Neural crest cell (in vitro differentiated cells): ENCODE results near the gene SENP3. TPM values are rescaled to one million over a fixed set of nuclear protein-coding genes. Genes with fewer than 3 reads are reported as not detected.
"Not testable (repeated sequence)": the region's sequence is repeated elsewhere in the genome, so short reads cannot be mapped to it uniquely, and the experiment has no call there.

ENCODE experiments used
- DNase-seq: peaks from one replicate; pipeline ENCODE4 v3.0.0; 2021; ENCODE audit warnings: low read depth, mixed read lengths, low spot score
- H3K27ac Mint-ChIP-seq: one replicate; pipeline ENCODE4 v1.8.0; 2021; ENCODE audit warnings: mild to moderate bottlenecking, mixed read lengths; ENCODE audit not compliant: unreplicated experiment
- H3K27me3 Mint-ChIP-seq: 2 replicates; pipeline ENCODE4 v1.8.0; 2021; ENCODE audit warnings: low read depth, mild to moderate bottlenecking, mixed read lengths
- H3K36me3 Mint-ChIP-seq: 2 replicates; pipeline ENCODE4 v1.8.0; 2021; ENCODE audit warnings: low read depth, mild to moderate bottlenecking, mixed read lengths
- H3K4me1 Mint-ChIP-seq: 2 replicates; pipeline ENCODE4 v1.8.0; 2021; ENCODE audit warnings: mixed read lengths
- H3K4me3 Mint-ChIP-seq: one replicate; pipeline ENCODE4 v1.8.0; 2021; ENCODE audit warnings: mild to moderate bottlenecking, mixed read lengths
- H3K9me3 Mint-ChIP-seq: 2 replicates; pipeline ENCODE4 v1.8.0; 2021; ENCODE audit warnings: mixed read lengths
- total RNA-seq: library from RNA; stranded (reverse); gene quantifications from 2 replicates; pipeline ENCODE4 v1.2.1, GENCODE V29; 2021
- TF ChIP-seq, protein P1 (sequence below): fragments of 200-600 bp; sonication (generic); conservative IDR thresholded peaks from 2 replicates; pipeline ENCODE4 v1.5.0; 2021; ENCODE audit warnings: antibody characterized with exemption, mild to moderate bottlenecking

The SENP3 gene
- total RNA-seq, 1 donor from 2014 or later = 83.7 TPM

DNA sequence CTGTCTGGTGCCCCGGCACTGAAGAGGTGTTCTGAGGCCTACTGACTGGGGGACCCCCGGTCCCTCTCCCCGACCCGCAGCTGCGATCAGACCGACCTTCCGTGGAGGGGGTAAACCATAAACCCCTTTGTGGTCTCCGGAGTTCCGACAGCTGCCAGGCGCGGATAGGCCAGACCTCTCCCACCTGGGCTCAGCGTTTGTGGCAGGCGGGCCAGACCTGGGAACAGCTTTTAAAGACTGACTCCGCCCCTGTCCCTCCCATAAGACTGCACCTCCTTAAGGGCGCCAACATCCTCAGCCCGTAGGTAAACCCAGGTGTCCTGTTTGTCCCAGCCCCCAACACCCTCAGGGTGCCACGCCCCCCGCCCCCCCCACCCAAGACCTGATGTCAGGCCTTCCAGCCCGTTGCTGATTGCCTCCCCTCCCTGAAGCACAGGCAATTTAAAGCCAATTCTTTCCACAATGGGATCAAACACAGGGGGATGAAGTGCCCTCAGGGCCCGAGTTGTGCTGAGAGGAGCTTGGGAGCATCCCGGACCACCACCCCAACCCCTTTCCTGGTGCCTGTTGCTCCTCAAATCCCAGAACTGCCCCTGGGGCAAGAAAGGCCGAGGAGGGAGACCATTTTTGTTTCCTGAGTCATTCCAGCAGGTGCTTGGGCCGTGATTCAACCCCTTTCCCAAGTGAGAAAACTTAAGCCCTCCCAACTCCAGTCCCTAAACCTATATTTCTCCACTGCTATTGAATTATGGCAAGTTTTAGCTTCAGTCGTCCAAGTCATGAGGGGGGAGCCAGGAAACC is 28.4 kb downstream of the SENP3 start, which contains the start of gene SOX15:
Gene SOX15 (minus strand): TSS at position 204 of the 801 bp plus-strand sequence. CDS start 418 bp downstream, outside the sequence.
- Mint-ChIP-seq H3K4me1 (peaks cover 6% of the 10 kb centered on the region), H3K4me3 (peak within 1 kb of the TSS; percentile 75), H3K27me3 (peaks cover 6% of the 10 kb centered on the region), H3K36me3 (peaks cover 20% of the 10 kb centered on the region), H3K27ac (peak within 1 kb of the TSS; percentile 59), H3K9me3 (no peaks in the 10 kb centered on the region)
- TF ChIP-seq, protein P1, sequence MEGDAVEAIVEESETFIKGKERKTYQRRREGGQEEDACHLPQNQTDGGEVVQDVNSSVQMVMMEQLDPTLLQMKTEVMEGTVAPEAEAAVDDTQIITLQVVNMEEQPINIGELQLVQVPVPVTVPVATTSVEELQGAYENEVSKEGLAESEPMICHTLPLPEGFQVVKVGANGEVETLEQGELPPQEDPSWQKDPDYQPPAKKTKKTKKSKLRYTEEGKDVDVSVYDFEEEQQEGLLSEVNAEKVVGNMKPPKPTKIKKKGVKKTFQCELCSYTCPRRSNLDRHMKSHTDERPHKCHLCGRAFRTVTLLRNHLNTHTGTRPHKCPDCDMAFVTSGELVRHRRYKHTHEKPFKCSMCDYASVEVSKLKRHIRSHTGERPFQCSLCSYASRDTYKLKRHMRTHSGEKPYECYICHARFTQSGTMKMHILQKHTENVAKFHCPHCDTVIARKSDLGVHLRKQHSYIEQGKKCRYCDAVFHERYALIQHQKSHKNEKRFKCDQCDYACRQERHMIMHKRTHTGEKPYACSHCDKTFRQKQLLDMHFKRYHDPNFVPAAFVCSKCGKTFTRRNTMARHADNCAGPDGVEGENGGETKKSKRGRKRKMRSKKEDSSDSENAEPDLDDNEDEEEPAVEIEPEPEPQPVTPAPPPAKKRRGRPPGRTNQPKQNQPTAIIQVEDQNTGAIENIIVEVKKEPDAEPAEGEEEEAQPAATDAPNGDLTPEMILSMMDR = no peak
- DNase-seq = no peak

DNA sequence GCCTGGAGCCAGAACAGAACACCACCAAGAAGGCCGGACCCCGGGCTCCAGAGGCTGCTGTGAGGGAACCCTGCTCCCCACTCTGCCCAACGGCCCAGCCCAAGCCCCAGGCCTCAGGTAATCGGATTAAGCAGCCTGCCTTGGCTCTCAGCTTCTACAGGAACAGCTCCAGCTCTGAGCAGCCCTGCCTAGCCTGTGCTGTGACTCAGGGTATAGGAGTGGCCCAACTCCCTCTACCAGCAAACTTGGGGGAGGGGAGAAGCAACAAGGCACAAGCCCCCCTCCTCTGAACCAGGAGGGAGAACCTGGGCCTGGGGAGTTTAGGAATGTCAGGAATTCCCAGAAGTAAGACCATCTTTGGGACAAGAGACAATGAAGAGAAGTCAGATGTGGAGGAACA is 29.0 kb downstream of the SENP3 start:
- Mint-ChIP-seq H3K36me3 (peaks cover 22% of the 10 kb centered on the region), H3K27me3 (peaks cover 6% of the 10 kb centered on the region)
- no peak for DNase-seq

DNA sequence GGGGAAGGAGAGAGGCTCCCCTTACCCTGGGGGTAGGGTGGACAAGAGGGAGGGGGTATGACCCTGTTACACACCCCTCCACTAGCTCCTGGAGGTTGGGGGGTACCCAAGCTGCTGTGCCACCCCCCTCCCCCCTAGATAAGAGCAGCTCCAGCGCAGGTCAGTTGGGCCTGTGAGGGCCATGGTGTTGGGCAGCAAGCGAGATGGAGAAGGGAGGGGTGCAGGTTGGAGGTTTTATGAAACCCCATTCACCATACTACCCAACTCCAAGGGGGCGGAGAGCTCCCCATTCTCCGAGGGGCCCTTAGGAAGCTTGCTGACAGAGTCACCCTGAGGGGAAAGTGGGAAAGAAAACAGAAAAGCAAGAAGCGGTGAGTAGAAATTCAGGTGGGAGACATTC is 29.9 kb downstream of the SENP3 start:
- TF ChIP-seq, protein P1 = no peak
- Mint-ChIP-seq H3K27me3 (peaks cover 6% of the 10 kb centered on the region), H3K9me3 (no peaks in the 10 kb centered on the region), H3K4me3 (peak overlapping the region; percentile 41), H3K27ac (peak overlapping the region; percentile 87), H3K4me1 (peaks cover 5% of the 10 kb centered on the region), H3K36me3 (peaks cover 25% of the 10 kb centered on the region)
- DNase-seq = no peak

More for the DNA sequence above, 29.0 kb downstream of the SENP3 start:
- H3K27ac Mint-ChIP-seq = peak overlapping the region; percentile 59
- peaks cover 5% of the 10 kb centered on the region for H3K4me1 Mint-ChIP-seq
- peak overlapping the region; percentile 68 for H3K4me3 Mint-ChIP-seq
- TF ChIP-seq, protein P1 = no peak
- H3K9me3 Mint-ChIP-seq = no peaks in the 10 kb centered on the region

DNA sequence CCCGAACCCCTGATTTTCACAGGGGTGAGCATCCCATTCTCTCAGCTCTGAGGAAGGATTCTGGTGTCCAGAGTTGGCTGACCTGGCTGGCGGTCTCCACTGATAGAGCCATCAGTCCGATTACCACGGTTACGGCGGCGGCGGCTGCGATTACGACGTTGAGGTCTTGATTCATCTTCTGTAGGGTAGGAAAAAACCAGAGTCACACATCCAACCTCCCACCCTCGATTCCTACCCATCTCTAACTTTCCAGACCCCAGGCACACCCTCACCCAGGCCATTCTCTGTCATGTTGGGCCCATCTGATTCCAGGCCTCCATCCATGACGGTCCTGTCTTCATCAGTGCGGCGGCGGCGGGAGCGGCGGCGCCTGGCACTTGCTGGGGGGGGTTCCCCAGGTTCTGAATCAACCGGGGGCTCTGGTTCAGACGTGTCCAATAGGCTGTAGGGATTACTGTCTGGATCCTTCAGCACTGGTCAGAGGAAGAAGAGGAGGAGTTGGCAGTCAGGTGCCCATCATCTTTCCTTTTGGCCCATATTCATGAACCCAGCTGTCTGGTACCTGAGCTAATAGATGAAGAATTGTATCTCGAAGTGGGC is 30.8 kb downstream of the SENP3 start:
- H3K36me3 Mint-ChIP-seq = peaks cover 25% of the 10 kb centered on the region
- TF ChIP-seq, protein P1 = no peak
- H3K9me3 Mint-ChIP-seq = no peaks in the 10 kb centered on the region
- H3K27me3 Mint-ChIP-seq = peaks cover 6% of the 10 kb centered on the region
- peaks cover 5% of the 10 kb centered on the region for H3K4me1 Mint-ChIP-seq
- peak overlapping the region; percentile 41 for H3K4me3 Mint-ChIP-seq
- DNase-seq = no peak
- H3K27ac Mint-ChIP-seq = no peak overlapping the region

DNA sequence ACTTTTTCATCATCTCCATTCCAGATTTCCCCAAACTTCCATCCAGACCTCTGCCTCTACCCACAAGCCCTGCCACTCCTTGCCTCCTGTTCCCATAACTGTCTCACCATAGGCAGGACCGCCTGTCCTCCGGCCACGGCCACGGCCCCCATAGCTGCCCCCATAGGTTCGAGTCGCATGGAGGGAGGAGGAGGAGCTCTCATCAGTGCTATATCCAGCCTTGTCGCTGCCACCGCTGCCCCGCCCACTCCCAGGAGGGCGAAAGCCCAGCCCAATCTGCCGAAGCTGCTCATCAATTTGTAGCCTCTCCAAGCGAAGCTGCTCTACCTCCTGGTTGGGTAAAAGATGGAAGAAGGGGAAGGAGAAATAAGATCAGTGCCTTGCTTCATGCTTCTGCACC is 31.6 kb downstream of the SENP3 start:
- H3K27me3 Mint-ChIP-seq = peaks cover 6% of the 10 kb centered on the region
- H3K4me1 Mint-ChIP-seq = peaks cover 5% of the 10 kb centered on the region
- H3K4me3 Mint-ChIP-seq = peak overlapping the region; percentile 13
- DNase-seq = no peak
- peak overlapping the region; percentile 5 for H3K27ac Mint-ChIP-seq
- H3K36me3 Mint-ChIP-seq = peaks cover 25% of the 10 kb centered on the region
- no peaks in the 10 kb centered on the region for H3K9me3 Mint-ChIP-seq
- TF ChIP-seq, protein P1 = no peak

DNA sequence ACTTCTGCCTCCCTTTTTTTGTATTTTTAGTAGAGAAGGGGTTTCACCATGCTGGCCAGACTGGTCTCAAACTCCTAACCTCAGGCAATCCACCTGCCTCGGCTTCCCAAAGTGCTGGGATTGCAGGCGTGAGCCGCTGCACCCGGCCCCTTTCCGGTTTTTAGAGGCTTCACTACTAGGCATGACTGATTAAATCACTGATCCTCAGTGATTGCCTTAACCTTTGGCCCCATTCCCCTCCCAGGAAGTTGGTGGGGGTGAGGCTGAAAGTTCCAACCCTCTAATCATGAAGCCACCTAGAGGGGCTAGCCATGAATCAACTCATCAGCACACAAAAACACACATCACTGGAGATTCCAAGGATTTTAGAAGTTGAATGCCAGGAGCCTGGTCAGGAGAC is 35.8 kb downstream of the SENP3 start:
- H3K36me3 Mint-ChIP-seq = peaks cover 26% of the 10 kb centered on the region
- not testable (repeated sequence) for DNase-seq, H3K27me3 Mint-ChIP-seq, H3K27ac Mint-ChIP-seq, H3K4me1 Mint-ChIP-seq, H3K9me3 Mint-ChIP-seq, H3K4me3 Mint-ChIP-seq
